Gastroesophageal sphincter (tissue), 3 donors: Measurements from ENCODE around the gene COL15A1.

Experiments used
- EP300 ChIP-seq: sonication (generic); formaldehyde crosslinking; IDR thresholded peaks from one replicate; pipeline ENCODE4 v1.6.1; 2017; ENCODE audit warnings: antibody characterized with exemption, mild to moderate bottlenecking
- POLR2A ChIP-seq, 2 donors: fragments of 450-650 bp; IDR thresholded peaks; one replicate each; pipeline ENCODE4 v1.6.1; 2017; ENCODE audit warnings: antibody characterized with exemption in 2 of 2, mild to moderate bottlenecking in 2 of 2, moderate library complexity in 1 of 2
- POLR2AphosphoS5 ChIP-seq: sonication (generic); formaldehyde crosslinking; IDR thresholded peaks from one replicate; pipeline ENCODE4 v1.6.1; 2017; ENCODE audit warnings: antibody characterized with exemption
- TF ChIP-seq, protein P1 (sequence below), 4 experiments: fragments of 200-600 bp in 2 of 4; fragments of 450-650 bp in 2 of 4; sonication (generic) in 1 of 4; IDR thresholded peaks; one replicate each; pipeline ENCODE4 v1.5.1; 2017 to 2019; ENCODE audit warnings: antibody characterized with exemption in 4 of 4, mild to moderate bottlenecking in 2 of 4, moderate library complexity in 2 of 4

DNA sequence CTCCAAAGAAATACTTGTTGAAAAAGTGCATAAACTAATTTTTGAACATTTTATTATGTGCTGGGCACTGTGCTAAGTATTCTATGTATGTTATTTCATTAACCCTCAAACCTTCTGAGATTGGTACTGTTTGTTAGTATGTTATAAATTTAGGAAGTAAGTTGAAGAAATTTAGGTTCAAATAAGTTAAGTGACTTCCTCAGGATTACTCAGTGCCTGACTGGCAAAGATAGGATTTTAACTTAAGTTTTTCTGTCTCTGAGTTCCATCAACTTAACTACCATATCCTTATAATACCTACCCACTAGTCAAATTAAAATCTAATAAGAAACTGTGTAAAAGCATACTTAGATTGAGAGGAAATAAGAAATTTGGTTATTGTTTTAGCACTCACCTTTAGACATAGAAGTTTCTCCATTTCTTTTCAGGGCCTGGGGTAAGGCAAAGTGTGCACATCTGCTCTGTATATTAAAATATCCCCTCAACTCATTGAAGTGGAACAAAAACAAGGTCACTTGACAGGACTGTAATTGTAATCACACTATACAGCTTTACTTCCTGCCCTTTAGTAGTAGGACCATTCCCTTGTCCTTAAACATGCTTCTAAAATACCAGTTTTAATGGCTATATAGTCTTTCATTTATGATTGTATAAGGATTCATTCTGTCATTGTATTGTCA lies 176.4 kb downstream of the COL15A1 start:
- TF ChIP-seq POLR2A (IDR thresholded peaks at IDR 0.05) (no peak), POLR2AphosphoS5 (no peak), EP300 (no peak)
- TF ChIP-seq, protein P1, sequence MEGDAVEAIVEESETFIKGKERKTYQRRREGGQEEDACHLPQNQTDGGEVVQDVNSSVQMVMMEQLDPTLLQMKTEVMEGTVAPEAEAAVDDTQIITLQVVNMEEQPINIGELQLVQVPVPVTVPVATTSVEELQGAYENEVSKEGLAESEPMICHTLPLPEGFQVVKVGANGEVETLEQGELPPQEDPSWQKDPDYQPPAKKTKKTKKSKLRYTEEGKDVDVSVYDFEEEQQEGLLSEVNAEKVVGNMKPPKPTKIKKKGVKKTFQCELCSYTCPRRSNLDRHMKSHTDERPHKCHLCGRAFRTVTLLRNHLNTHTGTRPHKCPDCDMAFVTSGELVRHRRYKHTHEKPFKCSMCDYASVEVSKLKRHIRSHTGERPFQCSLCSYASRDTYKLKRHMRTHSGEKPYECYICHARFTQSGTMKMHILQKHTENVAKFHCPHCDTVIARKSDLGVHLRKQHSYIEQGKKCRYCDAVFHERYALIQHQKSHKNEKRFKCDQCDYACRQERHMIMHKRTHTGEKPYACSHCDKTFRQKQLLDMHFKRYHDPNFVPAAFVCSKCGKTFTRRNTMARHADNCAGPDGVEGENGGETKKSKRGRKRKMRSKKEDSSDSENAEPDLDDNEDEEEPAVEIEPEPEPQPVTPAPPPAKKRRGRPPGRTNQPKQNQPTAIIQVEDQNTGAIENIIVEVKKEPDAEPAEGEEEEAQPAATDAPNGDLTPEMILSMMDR (IDR thresholded peaks at IDR 0.05), result no peak
